A549 (cell line): ENCODE results near the gene PNPLA8. TPM values are rescaled to one million over a fixed set of nuclear protein-coding genes. Genes with fewer than 3 reads are reported as not detected.

Experiments
- ATAC-seq, 2 experiments: fragments of 200-7000 bp in 1 of 2; fragments of >200 bp in 1 of 2; cut with Nextera tagmentation in 1 of 2; cut with Tn5 transposase in 1 of 2; 3 replicates each; pipeline versions ENCODE4 v1.8.0 to v1.9.1; 2018 to 2020; ENCODE audit warnings: mild to moderate bottlenecking in 1 of 2, moderate library complexity in 1 of 2
- CTCF ChIA-PET: fragments of 300-600 bp; sonication (Branson Sonifier 250); formaldehyde crosslinking; extraction: SDS; loops from one replicate; lab custom pipeline; 2021; ENCODE audit warnings: antibody characterized with exemption, inconsistent platforms; lab: Yijun Ruan, JAX
- POLR2A ChIA-PET: fragments of 350-600 bp; formaldehyde crosslinking; extraction: SDS; loops from one replicate; lab custom pipeline; 2021; ENCODE audit warnings: antibody characterized with exemption, inconsistent platforms; lab: Yijun Ruan, JAX
- DNase-seq, 2 experiments: peaks; one replicate each; pipeline versions ENCODE4 v3.0.0 to v3.0.0-alpha.2; 2011 to 2016; ENCODE audit warnings: low read depth in 1 of 2, low spot score in 1 of 2
- FAIRE-seq: peaks from 2 replicates; lab custom pipeline; 2011; peaks lifted over from hg19 to GRCh38; lab: Jason Lieb, UNC
- H3K27ac ChIP-seq, 2 experiments: fragments of >200 bp; sonication (Bioruptor Twin); formaldehyde crosslinking; 3 replicates each; pipeline ENCODE4 v1.5.1; 2016 to 2017
- H3K4me1 ChIP-seq: fragments of >200 bp; sonication (Bioruptor Twin); formaldehyde crosslinking; 3 replicates; pipeline ENCODE4 v1.6.1; 2016
- H3K4me2 ChIP-seq: fragments of >200 bp; sonication (Bioruptor Twin); formaldehyde crosslinking; 3 replicates; pipeline ENCODE4 v1.6.1; 2016
- H3K4me3 ChIP-seq: fragments of >200 bp; sonication (Bioruptor Twin); formaldehyde crosslinking; 3 replicates; pipeline ENCODE4 v1.5.1; 2016
- H3K9me3 ChIP-seq: fragments of >200 bp; sonication (Bioruptor Twin); formaldehyde crosslinking; 3 replicates; pipeline ENCODE4 v1.6.1; 2016
- CBX2 ChIP-seq: fragments of 200-600 bp; sonication (generic); IDR thresholded peaks from 2 replicates; pipeline ENCODE4 v1.6.1; 2016; ENCODE audit warnings: low read depth, mild to moderate bottlenecking, borderline replicate concordance
- CBX8 ChIP-seq: fragments of 200-600 bp; sonication (generic); IDR thresholded peaks from 2 replicates; pipeline ENCODE4 v1.6.1; 2016
- CEBPB ChIP-seq, 2 experiments: fragments of >200 bp in 1 of 2; sonication (Bioruptor Twin) in 1 of 2; formaldehyde crosslinking in 1 of 2; IDR thresholded peaks; 2 replicates each; pipeline ENCODE4 v1.6.1; 2012 to 2016
- CHD2 ChIP-seq: fragments of 150-350 bp; IDR thresholded peaks from 2 replicates; pipeline ENCODE4 v1.6.1; 2014; ENCODE audit warnings: low read length; ENCODE audit not compliant: partially characterized antibody
- CHD4 ChIP-seq: fragments of 200-600 bp; sonication (generic); IDR thresholded peaks from 2 replicates; pipeline ENCODE4 v1.6.1; 2016; ENCODE audit warnings: antibody characterized with exemption, mild to moderate bottlenecking, borderline replicate concordance
- E2F6 ChIP-seq: IDR thresholded peaks from 2 replicates; pipeline ENCODE4 v1.6.1; 2012; ENCODE audit warnings: low read depth, borderline replicate concordance
- EHF ChIP-seq: fragments of 250-450 bp; sonication (Bioruptor Pico); IDR thresholded peaks from 2 replicates; pipeline ENCODE4 v1.5.0; 2020; ENCODE audit warnings: mild to moderate bottlenecking
- EHMT2 ChIP-seq: fragments of 200-600 bp; sonication (generic); IDR thresholded peaks from 2 replicates; pipeline ENCODE4 v1.6.1; 2016; ENCODE audit warnings: antibody characterized with exemption, low read depth, mild to moderate bottlenecking, moderate library complexity
- GATA3 ChIP-seq: IDR thresholded peaks from 2 replicates; pipeline ENCODE4 v1.6.1; 2012; ENCODE audit warnings: borderline replicate concordance
- HDAC2 ChIP-seq: fragments of 200-600 bp; sonication (generic); IDR thresholded peaks from 2 replicates; pipeline ENCODE4 v1.6.1; 2016
- HES2 ChIP-seq: fragments of >200 bp; sonication (Bioruptor Twin); formaldehyde crosslinking; IDR thresholded peaks from 2 replicates; pipeline ENCODE4 v1.6.1; 2016
- HEYL ChIP-seq: fragments of 250-450 bp; sonication (Bioruptor Pico); IDR thresholded peaks from 2 replicates; pipeline ENCODE4 v1.8.0; 2021; ENCODE audit warnings: mild to moderate bottlenecking, moderate library complexity
- HOXA7 ChIP-seq: fragments of 250-450 bp; sonication (Bioruptor Pico); IDR thresholded peaks from 2 replicates; pipeline ENCODE4 v1.5.0; 2020; ENCODE audit warnings: mild to moderate bottlenecking, moderate library complexity
- JUN ChIP-seq, 2 experiments: fragments of >200 bp; sonication (Bioruptor Twin); formaldehyde crosslinking; IDR thresholded peaks; 2 replicates in 1 of 2; 3 replicates in 1 of 2; pipeline ENCODE4 v1.6.1; 2016 to 2017
- KDM1A ChIP-seq: fragments of 200-600 bp; sonication (generic); IDR thresholded peaks from 2 replicates; pipeline ENCODE4 v1.6.1; 2016; ENCODE audit warnings: low read depth, mild to moderate bottlenecking
- KDM5A ChIP-seq: fragments of 200-600 bp; sonication (generic); IDR thresholded peaks from 2 replicates; pipeline ENCODE4 v1.6.1; 2016; ENCODE audit warnings: antibody characterized with exemption, mild to moderate bottlenecking
- MAFK ChIP-seq: fragments of 450-650 bp; IDR thresholded peaks from 2 replicates; pipeline ENCODE4 v1.6.1; 2014; ENCODE audit not compliant: partially characterized antibody
- MAZ ChIP-seq: fragments of 150-350 bp; IDR thresholded peaks from 2 replicates; pipeline ENCODE4 v1.6.1; 2014; ENCODE audit warnings: antibody characterized with exemption, low read depth, low read length, borderline replicate concordance
- MYC ChIP-seq: IDR thresholded peaks from 2 replicates; pipeline ENCODE4 v1.6.1; 2012; ENCODE audit warnings: mild to moderate bottlenecking, inconsistent platforms, low read length, improper control_type of control experiment, borderline replicate concordance
- PBX3 ChIP-seq: IDR thresholded peaks from 2 replicates; pipeline ENCODE4 v1.6.1; 2012
- POLR2AphosphoS2 ChIP-seq: conservative IDR thresholded peaks from 2 replicates; pipeline ENCODE4 v1.6.1; 2012; ENCODE audit warnings: low read length, improper control_type of control experiment, inconsistent platforms
- RARB ChIP-seq: fragments of 250-450 bp; sonication (Bioruptor Pico); IDR thresholded peaks from 2 replicates; pipeline ENCODE4 v1.8.0; 2021; ENCODE audit warnings: mild to moderate bottlenecking, moderate library complexity
- SMC3 ChIP-seq: fragments of >200 bp; sonication (Bioruptor Twin); formaldehyde crosslinking; IDR thresholded peaks from 3 replicates; pipeline ENCODE4 v1.6.1; 2018; ENCODE audit warnings: inconsistent platforms
- TFCP2L1 ChIP-seq: fragments of 250-450 bp; sonication (Bioruptor Pico); IDR thresholded peaks from 2 replicates; pipeline ENCODE4 v1.5.0; 2021; ENCODE audit warnings: mild to moderate bottlenecking
- ZC3H11A ChIP-seq: fragments of 450-650 bp; IDR thresholded peaks from 2 replicates; pipeline ENCODE4 v1.6.1; 2014; ENCODE audit warnings: antibody characterized with exemption, mild to moderate bottlenecking
- WGBS: methylation state at CpG from one replicate; pipeline ENCODE4 v1.1.6; 2017; ENCODE audit errors: missing lambda C conversion rate; 5-methylcytosine and 5-hydroxymethylcytosine counted together
- polyA plus RNA-seq, 4 experiments: library from polyadenylated mRNA; depleted of rRNA in 3 of 4; stranded (reverse); fragments of >200 nt; fragmentation: RNase III in 1 of 4; extraction: RNeasy Plus Mini Kit Qiagen cat#74134 plus additional on column Dnase treatment in 1 of 4; gene quantifications; 2 replicates in 3 of 4; 3 replicates in 1 of 4; pipeline ENCODE4 v1.2.3, GENCODE V29; 2011 to 2017

PNPLA8 gene
- polyA plus RNA-seq, 2 of the 4 experiments (the other 2 are of a cell fraction), result 16.1 to 29.6 TPM

DNA sequence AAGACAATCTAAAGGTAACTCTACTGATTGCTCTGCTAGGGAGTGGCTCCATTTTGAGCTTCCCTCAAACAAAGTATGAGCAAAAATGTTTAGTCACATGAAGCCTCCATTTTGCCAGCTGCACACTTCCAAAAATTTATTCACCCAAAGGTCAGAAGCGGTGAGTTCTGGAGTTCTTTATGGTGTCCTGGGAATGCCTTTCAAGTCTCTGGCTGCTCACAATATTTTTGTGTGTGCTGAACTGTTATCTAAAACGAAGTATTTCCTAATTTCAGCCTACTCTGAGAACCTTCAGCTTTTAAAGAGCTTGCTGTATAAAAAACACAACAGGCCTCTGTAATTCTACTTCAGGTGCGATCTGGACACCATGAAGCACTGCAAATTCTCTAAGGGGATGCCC, 85.3 kb downstream of the PNPLA8 start:
- CTCF ChIA-PET, result interaction anchor here (3.6 kb wide), 1 partner anchor 13 kb away, joined by 19 read pairs; no protein-coding TSS in a partner anchor
- H3K4me2 ChIP-seq, result no peak overlapping the region
- H3K9me3 ChIP-seq, result no peaks in the 10 kb centered on the region
- WGBS, result 69% methylated on average over 3 of the region's 3 CpGs
- H3K4me3 ChIP-seq, result no peak overlapping the region
- no peak for TF ChIP-seq SMC3
- TF ChIP-seq CHD2, result no peak
- no peak for TF ChIP-seq CBX2
- TF ChIP-seq CEBPB (IDR thresholded peaks at IDR 0.05), result no peak
- POLR2A ChIA-PET, result no interaction called here
- no peak for DNase-seq
- peaks cover 44% of the 10 kb centered on the region for H3K4me1 ChIP-seq
- peak overlapping the region in 1 of 2 experiments; percentile 62; a peak in 3 of 6 replicates for H3K27ac ChIP-seq
- FAIRE-seq, result no peak
- ATAC-seq, result peak in 1 of 2 experiments; percentile 15; a peak in 1 of 6 replicates

DNA sequence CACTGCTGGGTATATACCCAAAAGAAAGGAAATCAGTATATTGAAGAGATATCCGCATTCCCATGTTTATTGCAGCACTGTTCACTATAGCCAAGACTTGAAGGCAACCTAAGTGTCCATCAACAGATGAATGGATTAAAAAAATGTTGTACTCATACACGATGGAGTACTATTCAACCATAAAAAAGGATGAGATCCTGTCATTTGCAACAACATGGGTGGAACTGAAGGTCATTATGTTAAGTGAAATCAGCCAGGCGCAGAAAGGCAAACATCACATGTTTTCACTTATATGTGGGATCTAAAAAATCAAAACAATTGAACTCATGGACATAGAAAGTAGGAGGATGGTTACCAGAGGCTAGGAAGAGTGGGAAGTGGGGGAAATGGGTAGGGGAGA, 89.0 kb downstream of the PNPLA8 start:
- 77% methylated on average over 3 of the region's 3 CpGs for WGBS
- no peak for DNase-seq
- peaks cover 40% of the 10 kb centered on the region for H3K4me1 ChIP-seq
- ChIA-PET POLR2A (no interaction called here), CTCF (interaction anchor here (0.7 to 1.0 kb wide), 2 partner anchors 9 to 291 kb away, joined by 3 read pairs; no protein-coding TSS in a partner anchor)
- H3K27ac ChIP-seq, result no peak overlapping the region
- H3K4me3 ChIP-seq, result no peak overlapping the region
- no peaks in the 10 kb centered on the region for H3K9me3 ChIP-seq
- H3K4me2 ChIP-seq, result no peak overlapping the region
- FAIRE-seq, result no peak
- no peak for ATAC-seq
- TF ChIP-seq E2F6 (no peak), MAZ (no peak), HES2 (no peak), KDM1A (peak; percentile 42; the same call in 1 of the 2 replicates)

DNA sequence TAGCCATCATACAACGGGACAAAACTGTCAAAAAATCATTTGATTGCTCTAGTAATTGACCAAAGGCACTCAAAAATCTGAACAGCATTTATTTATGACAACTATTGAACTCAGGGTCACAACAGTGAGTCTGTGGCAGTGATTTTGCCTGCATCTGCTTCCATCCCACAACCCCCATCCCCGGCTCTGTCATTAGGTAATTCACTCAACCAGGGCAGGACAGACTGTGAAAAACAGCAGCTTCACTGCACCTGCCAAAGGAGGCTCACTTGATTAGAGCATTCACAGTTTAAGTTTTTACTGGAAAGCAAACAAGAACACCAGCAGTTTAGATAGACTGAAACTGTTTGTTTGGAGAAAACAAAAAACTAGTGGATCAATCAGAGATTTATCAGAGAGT, 91.9 kb downstream of the PNPLA8 start:
- Histone ChIP-seq H3K9me3 (no peaks in the 10 kb centered on the region), H3K4me3 (no peak overlapping the region), H3K27ac (peak overlapping the region in 1 of 2 experiments; percentile 50; a peak in 3 of 6 replicates), H3K4me2 (peak overlapping the region; percentile 42; the same call in 1 of the 3 replicates), H3K4me1 (peaks cover 38% of the 10 kb centered on the region)
- FAIRE-seq, result peak; percentile 18
- DNase-seq, result no peak
- WGBS, result 87% methylated on average over 2 of the region's 2 CpGs
- TF ChIP-seq TFCP2L1, result no peak
- no peak for TF ChIP-seq PBX3
- TF ChIP-seq GATA3, result no peak
- no peak for TF ChIP-seq CBX8
- TF ChIP-seq ZC3H11A, result no peak
- TF ChIP-seq CBX2, result no peak
- TF ChIP-seq EHF (CRISPR knock-in tag), result no peak
- no peak for TF ChIP-seq HES2
- TF ChIP-seq POLR2AphosphoS2, result no peak
- TF ChIP-seq HDAC2, result no peak
- no peak for TF ChIP-seq RARB (CRISPR knock-in tag)
- POLR2A ChIA-PET, result no interaction called here
- peak in 1 of 2 experiments; percentile 21; a peak in 1 of 6 replicates for ATAC-seq
- CTCF ChIA-PET, result interaction anchor here (0.6 kb wide), 1 partner anchor 90 kb away, joined by 3 read pairs; no protein-coding TSS in a partner anchor

GRCh38 chr7:108431099-108431498, 94.8 kb downstream of the PNPLA8 start:
- no peak for FAIRE-seq
- CTCF ChIA-PET, result interaction anchor here (0.8 to 3.4 kb wide), 4 partner anchors 9 to 284 kb away, joined by 3 to 12 read pairs (median 7); no protein-coding TSS in a partner anchor
- no peak for ATAC-seq
- no peaks in the 10 kb centered on the region for H3K9me3 ChIP-seq
- DNase-seq, result no peak
- 96% methylated on average over 1 of the region's 1 CpG for WGBS
- POLR2A ChIA-PET, result no interaction called here
- H3K27ac ChIP-seq, result no peak overlapping the region
- TF ChIP-seq KDM5A (no peak), HEYL (CRISPR knock-in tag) (no peak), EHMT2 (no peak), HOXA7 (CRISPR knock-in tag) (no peak), MYC (no peak), MAFK (no peak), HES2 (no peak), MAZ (no peak), CHD4 (no peak), JUN (IDR thresholded peaks at IDR 0.05) (no peak)
- H3K4me2 ChIP-seq, result no peak overlapping the region
- no peak overlapping the region for H3K4me3 ChIP-seq
- peaks cover 61% of the 10 kb centered on the region for H3K4me1 ChIP-seq
